GM21381 (cell line): ENCODE results near the gene DNAH3.
"Not testable (repeated sequence)": the region's sequence is repeated elsewhere in the genome, so short reads cannot be mapped to it uniquely, and the experiment has no call there.

ENCODE experiments used
- ATAC-seq: cut with Tn5 transposase; IDR thresholded peaks from one replicate; pipeline ENCODE4 v1.9.1; 2021; ENCODE audit warnings: mild to moderate bottlenecking, moderate library complexity; ENCODE audit not compliant: unreplicated experiment

Gene DNAH3

DNA sequence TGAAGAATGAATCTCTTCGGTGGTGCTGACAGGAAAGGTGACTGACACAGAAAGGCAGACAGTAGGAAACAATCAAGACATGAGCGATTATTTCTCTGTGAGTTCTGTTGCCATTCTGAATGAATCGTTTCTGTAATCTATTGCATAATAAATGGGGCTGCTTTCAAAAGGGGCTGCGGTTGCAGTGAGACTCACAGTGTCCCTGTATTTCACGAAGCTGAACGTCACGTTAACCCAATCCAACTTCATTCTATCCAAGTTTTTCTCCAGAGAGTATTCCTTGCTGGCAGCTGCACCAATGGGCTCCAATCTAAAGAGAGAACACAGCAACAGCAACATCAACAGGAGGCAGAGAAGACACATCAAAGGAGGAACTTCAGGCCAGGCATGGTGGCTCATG is 75.4 kb downstream of the DNAH3 start:
- no peak for ATAC-seq

GRCh38 chr16:21072976-21073375 is 77.7 kb downstream of the DNAH3 start:
- no peak for ATAC-seq

- ATAC-seq: no peak
Observed at GRCh38 chr16:21071741-21072140, 78.9 kb downstream of the DNAH3 start.

- no peak for ATAC-seq
Observed at GRCh38 chr16:21070564-21070963, 80.1 kb downstream of the DNAH3 start.

- ATAC-seq: no peak
Observed at GRCh38 chr16:21069986-21070385, 80.7 kb downstream of the DNAH3 start.

- no peak for ATAC-seq
Observed at GRCh38 chr16:21064203-21064602, 86.4 kb downstream of the DNAH3 start.

DNA sequence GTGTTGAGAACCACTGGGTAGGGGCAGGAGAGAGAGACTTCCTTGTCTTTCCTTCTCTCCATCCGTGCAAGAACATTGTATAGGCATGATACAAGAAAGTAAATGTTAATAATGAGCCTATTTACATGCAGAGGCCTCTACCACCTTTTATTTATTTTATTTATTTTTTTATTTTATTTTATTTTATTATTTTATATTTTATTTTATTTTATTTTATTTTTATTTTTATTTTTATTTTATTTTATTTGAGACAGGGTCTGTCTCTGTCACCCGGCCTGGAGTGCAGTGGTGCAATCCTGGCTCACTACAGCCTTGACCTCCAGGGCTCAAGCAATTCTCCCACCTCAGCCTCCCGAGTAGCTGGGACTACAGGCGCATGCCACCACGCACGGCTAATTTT is 87.3 kb downstream of the DNAH3 start:
- ATAC-seq: not testable (repeated sequence)

DNA sequence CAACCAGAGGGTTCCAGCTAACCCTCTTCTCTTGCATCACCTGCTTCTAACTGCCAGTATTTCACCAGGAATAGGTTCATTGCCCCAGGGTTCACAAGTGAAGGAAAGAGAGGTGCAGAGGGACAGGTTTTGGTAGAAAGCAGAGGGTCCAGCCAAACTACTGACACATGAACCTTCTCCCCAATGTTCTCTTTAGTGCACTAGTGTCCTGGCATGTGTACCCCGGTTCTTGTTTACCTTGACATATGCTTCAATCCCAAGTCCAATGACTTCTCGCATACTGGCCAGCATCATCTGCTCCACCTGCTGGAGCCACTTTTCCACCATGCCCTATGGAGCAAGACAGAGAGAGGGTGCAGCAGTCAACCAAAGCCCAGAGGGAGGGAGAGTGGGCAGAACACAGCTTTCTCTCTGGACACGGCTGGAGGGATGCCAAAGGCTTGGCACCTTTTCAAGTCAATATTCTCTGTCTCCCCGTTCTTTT is 90.6 kb downstream of the DNAH3 start:
- ATAC-seq: no peak

GRCh38 chr16:21057875-21058274 is 92.8 kb downstream of the DNAH3 start:
- no peak for ATAC-seq

- no peak for ATAC-seq
Observed at GRCh38 chr16:21056396-21056795, 94.2 kb downstream of the DNAH3 start.

DNA sequence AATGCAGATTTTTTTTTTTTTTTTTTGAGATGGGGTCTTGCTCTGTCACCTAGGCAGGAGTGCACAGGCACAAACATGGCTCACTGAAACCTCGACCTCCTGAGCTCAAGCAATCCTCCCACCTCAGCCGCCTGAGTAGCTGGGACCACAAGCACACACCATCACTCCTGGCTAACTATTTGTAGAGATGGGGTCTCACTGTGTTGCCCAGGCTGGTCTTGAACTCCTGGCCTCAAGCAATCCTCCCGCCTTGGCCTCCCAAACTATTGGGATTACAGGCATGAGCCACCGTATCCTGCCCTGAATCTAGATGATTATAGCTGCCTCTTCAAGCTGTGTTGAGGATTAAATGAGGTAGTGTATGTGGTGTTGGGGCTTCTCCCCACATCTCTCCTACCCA is 94.9 kb downstream of the DNAH3 start:
- not testable (repeated sequence) for ATAC-seq

GRCh38 chr16:21053590-21053989 is 97.1 kb downstream of the DNAH3 start:
- ATAC-seq: no peak

DNA sequence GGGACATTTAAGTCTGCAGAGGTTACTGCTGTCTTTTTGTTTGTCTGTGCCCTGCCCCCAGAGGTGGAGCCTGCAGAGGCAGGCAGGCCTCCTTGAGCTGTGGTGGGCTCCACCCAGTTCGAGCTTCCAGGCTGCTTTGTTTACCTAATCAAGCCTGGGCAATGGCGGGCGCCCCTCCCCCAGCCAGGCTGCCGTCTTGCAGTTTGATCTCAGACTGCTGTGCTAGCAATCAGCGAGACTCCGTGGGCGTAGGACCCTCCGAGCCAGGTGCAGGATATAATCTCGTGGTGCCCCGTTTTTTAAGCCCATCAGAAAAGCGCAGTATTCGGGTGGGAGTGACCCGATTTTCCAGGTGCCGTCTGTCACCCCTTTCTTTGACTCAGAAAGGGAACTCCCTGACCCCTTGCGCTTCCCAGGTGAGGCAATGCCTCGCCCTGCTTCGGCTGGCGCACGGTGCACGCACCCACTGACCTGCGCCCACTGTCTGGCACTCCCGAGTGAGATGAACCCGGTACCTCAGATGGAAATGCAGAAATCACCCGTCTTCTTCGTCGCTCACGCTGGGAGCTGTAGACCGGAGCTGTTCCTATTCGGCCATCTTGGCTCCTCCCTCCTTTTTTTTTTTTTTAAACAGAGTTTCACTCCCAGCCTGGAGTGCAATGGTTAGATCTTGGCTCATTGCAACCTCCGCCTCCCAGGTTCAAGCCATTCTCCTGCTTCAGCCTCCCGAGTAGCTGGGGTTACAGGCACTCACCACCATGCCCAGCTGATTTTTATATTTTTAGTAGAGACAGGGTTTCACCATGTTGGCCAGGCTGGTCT is 102.3 kb downstream of the DNAH3 start:
- ATAC-seq: not testable (repeated sequence)

DNA sequence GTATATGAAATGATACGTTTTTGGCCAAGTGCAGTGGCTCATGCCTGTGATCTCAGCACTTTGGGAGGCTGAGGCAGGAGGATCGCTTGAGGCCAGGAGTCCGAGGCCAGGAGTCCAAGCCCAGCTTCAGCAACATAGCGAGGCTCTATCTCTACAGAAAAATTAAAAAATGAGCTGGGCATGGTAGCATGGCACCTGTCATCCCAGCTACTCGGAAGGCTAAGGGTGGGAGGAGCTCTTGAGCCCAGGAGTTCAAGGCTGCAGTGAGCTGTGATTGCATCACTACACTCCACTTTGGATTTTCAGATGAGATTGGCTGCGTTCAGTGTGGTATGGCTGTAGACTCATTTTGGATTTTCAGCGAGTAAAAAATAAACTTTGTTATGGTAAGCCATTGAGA is 112.4 kb downstream of the DNAH3 start:
- ATAC-seq: no peak

DNA sequence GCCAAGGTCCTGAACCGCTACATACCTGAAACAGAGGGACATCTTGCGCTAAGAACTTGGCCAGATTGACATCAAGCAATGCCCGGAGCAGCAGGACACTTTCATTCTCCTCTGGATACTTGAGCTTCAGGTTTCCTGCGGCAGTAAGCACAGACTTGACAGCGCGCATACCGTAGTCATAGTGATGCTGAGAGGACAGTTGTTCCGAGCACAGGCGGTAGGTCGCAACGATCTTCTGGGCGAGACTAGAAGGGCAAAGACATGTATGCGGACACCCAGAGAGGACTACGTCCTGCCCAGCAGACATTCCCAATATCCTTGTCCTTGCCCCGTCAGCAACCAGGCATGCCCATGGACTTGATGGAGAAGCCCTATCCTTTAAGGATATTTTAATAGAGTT is 112.9 kb downstream of the DNAH3 start:
- ATAC-seq: no peak

- ATAC-seq: no peak
Observed at GRCh38 chr16:21037168-21037567, 113.5 kb downstream of the DNAH3 start.

DNA sequence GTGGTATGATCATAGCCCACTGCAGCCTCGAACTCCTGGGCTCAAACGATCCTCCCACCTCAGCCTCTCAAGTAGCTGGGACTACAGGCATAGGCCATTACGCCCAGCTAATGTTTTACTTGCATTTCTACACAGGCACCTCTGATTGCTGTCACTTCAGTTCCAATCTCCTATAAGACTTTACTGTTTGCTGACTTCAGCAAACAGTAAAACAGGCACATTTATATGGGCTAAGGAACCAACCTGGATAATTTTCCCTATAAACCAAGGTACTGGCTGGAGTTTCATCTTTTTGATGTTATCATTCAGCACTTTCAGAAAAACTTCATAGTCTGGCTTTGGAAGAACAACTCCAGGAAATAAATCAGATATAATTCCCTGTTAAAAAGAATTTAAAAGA is 114.2 kb downstream of the DNAH3 start:
- no peak for ATAC-seq

DNA sequence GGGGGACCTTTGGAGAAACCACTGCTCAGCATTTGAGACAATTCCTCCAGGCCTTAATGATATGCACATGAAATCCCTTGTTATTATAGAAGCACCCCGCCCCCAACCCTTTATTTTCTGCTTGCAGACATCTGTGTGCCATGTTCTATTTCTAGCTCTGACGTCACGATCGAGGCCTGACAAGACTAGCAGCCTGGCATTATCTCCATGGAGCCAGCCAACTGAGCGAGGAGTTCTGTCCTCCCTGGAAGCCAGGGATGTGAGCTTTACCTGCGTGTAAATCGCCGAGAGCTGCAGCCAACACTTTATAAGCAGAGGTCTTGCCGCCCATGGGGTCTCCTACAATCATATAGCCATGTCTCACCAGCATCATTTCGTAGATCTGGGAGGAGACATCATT is 116.9 kb downstream of the DNAH3 start:
- no peak for ATAC-seq

DNA sequence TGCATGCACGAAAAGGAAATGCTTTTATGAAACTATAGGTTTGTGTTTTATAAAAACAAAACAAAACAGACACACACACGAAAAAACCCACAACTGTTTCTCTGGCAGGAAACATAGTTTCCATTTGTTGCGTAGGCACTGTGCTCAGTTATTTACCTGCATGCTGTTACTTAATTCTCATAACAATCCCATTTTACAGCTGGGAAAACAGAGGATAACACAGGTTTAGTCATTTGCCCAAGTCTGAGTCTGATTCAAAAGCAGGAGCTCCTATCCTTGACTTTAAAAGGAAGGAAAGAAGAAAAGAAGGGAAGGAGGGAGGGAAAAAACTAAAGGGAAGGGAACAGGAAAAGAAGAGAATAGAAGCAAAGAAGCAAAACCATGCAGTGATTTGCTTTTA is 117.4 kb downstream of the DNAH3 start:
- no peak for ATAC-seq

DNA sequence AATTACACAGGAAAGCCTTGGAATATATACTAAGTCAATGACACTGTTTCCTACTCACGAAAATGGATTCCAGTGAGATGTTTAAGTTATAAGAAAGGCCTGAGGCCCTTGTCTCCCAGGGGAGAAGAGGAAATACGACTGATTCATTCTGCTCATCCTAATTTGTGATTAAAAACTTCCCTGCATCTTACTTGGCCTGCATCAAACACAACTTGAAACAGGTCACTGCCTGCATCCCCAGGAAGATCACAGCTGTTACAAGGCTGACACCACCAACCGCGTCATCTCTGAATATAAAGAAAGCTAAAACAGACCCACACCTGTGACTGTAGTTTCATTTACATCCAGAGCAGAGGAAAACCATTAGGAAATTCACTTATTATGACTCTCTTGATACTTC is 121.9 kb downstream of the DNAH3 start:
- no peak for ATAC-seq

- ATAC-seq: no peak
Observed at GRCh38 chr16:21026846-21027245, 123.8 kb downstream of the DNAH3 start.

DNA sequence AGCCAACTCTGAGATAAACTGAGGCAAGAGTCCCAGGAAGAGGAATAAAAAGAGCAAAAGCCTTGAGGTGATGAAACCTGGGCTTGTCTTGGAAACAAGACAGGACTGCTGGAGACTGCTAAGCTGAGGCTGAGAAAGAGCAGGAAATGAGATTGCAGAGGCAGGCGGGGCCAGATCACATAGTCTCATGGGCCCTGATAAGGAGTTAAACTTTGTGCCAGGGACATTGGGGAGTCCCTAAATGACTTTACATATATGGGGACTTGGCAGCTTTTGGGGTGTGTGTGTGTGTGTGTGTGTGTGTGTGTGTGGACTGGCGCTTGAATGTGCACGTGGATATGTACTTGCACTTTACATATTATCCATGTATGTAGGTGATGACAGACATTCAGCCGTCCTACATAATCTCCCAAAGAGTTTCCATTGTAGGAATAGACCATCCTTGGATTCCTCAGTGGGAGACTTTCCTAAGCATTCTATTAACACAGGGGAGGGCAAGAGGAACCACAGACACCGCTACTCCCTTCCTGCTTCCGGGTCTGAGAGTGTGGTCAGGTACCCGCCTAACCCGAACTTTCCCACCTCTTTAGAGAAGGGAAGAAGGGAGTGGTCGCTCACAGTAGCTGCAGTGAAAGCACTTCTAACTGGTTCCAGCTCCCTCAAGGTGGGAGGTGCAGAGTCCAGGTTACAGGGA is 127.0 kb downstream of the DNAH3 start:
- no peak for ATAC-seq
